PFSK-1 (cell line): ENCODE results near the gene PLSCR3.

ENCODE experiments used
- FOXP2 ChIP-seq: optimal IDR thresholded peaks from 2 replicates; pipeline ENCODE3; 2011; ENCODE audit warnings: borderline replicate concordance, control low read depth, inconsistent platforms; ENCODE audit not compliant: insufficient read depth; ENCODE audit errors: extremely low read length, extremely low read depth
- POLR2AphosphoS5 ChIP-seq: IDR thresholded peaks from 2 replicates; pipeline ENCODE4 v1.6.1; 2012; ENCODE audit warnings: low read depth, mild to moderate bottlenecking, control low read depth, low read length, moderate library complexity
- REST ChIP-seq, 2 experiments: IDR thresholded peaks; 2 replicates each; pipeline versions ENCODE4 v1.6.1 to v1.8.0; 2011 to 2012; ENCODE audit warnings: low read depth in 2 of 2, low read length in 2 of 2, control low read depth in 1 of 2, inconsistent platforms in 1 of 2, mild to moderate bottlenecking in 1 of 2, moderate library complexity in 1 of 2; ENCODE audit not compliant: insufficient read depth in 1 of 2
- SIN3A ChIP-seq: IDR thresholded peaks from 2 replicates; pipeline ENCODE4 v1.6.1; 2012; ENCODE audit warnings: mild to moderate bottlenecking, low read length, moderate library complexity, borderline replicate concordance; ENCODE audit not compliant: insufficient read depth
- TAF1 ChIP-seq: IDR thresholded peaks from 2 replicates; pipeline ENCODE4 v1.6.1; 2012; ENCODE audit warnings: low read length, control low read depth, borderline replicate concordance; ENCODE audit not compliant: insufficient read depth

Gene PLSCR3

GRCh38 chr17:7370853-7371252, 23.5 kb downstream of the PLSCR3 start:
- TF ChIP-seq REST (IDR thresholded peaks at IDR 0.05; ENCODE audit: insufficient read depth in 1 of 2, low read depth in 2 of 2, low read length in 2 of 2) (no peak), TAF1 (no peak), POLR2AphosphoS5 (no peak), FOXP2 (no peak), SIN3A (no peak)

- TF ChIP-seq FOXP2, result no peak
- TF ChIP-seq REST (IDR thresholded peaks at IDR 0.05; ENCODE audit: insufficient read depth in 1 of 2, low read depth in 2 of 2, low read length in 2 of 2), result no peak
- TF ChIP-seq POLR2AphosphoS5, result no peak
- TF ChIP-seq SIN3A, result no peak
- TF ChIP-seq TAF1, result no peak
Measured at GRCh38 chr17:7369825-7370224, 24.5 kb downstream of the PLSCR3 start.

- no peak for TF ChIP-seq POLR2AphosphoS5
- no peak for TF ChIP-seq REST (IDR thresholded peaks at IDR 0.05; ENCODE audit: insufficient read depth in 1 of 2, low read depth in 2 of 2, low read length in 2 of 2)
- no peak for TF ChIP-seq FOXP2
- TF ChIP-seq SIN3A, result no peak
- TF ChIP-seq TAF1, result no peak
Measured at GRCh38 chr17:7367918-7368598, 26.3 kb downstream of the PLSCR3 start.

GRCh38 chr17:7367083-7367482, 27.2 kb downstream of the PLSCR3 start:
- no peak for TF ChIP-seq FOXP2
- no peak for TF ChIP-seq TAF1
- no peak for TF ChIP-seq POLR2AphosphoS5
- TF ChIP-seq SIN3A, result no peak
- no peak for TF ChIP-seq REST (IDR thresholded peaks at IDR 0.05; ENCODE audit: insufficient read depth in 1 of 2, low read depth in 2 of 2, low read length in 2 of 2)

GRCh38 chr17:7363311-7363710, 31.0 kb downstream of the PLSCR3 start:
- TF ChIP-seq FOXP2 (no peak), REST (IDR thresholded peaks at IDR 0.05; ENCODE audit: insufficient read depth in 1 of 2, low read depth in 2 of 2, low read length in 2 of 2) (no peak), POLR2AphosphoS5 (no peak), TAF1 (no peak), SIN3A (no peak)
